ENCODE data around the gene NME5.
A peak's percentile ranks its signal among the peaks of the same experiment; 100 is the strongest.
"Not testable (repeated sequence)": the region's sequence is repeated elsewhere in the genome, so short reads cannot be mapped to it uniquely, and the experiment has no call there.

NME5 gene

GRCh38 chr5:138138949-138139780, at the start of gene NME5:
Gene NME5, minus strand, starts transcription at chr5:138139428. Its CDS starts 648 bp downstream, at chr5:138138780.
- no peak for DNase-seq (ENCODE audit: low read depth)

- no peak for DNase-seq (ENCODE audit: low read depth)
Measured at GRCh38 chr5:138188626-138189025, 49.4 kb upstream of the NME5 start.

- no peak for DNase-seq (ENCODE audit: low read depth)
Measured at GRCh38 chr5:138186002-138186447, 46.8 kb upstream of the NME5 start.

GRCh38 chr5:138182808-138183207, 43.6 kb upstream of the NME5 start:
- DNase-seq (ENCODE audit: low read depth): no peak

- no peak for DNase-seq (ENCODE audit: low read depth)
Measured at GRCh38 chr5:138180841-138181240, 41.6 kb upstream of the NME5 start.

- DNase-seq (ENCODE audit: low read depth): no peak
Measured at GRCh38 chr5:138180183-138180782, 41.1 kb upstream of the NME5 start.

GRCh38 chr5:138179277-138179857, 40.1 kb upstream of the NME5 start:
- DNase-seq (ENCODE audit: low read depth): no peak

GRCh38 chr5:138178516-138179276, 39.5 kb upstream of the NME5 start, which contains the start of the genes BRD8 and KIF20A:
Gene BRD8, minus strand, starts transcription at chr5:138178630. Its CDS starts 16 bp downstream, at chr5:138178614.
Gene KIF20A, plus strand, starts transcription at chr5:138179112. Its CDS starts 569 bp downstream, at chr5:138179681.
- peak; percentile 84 for DNase-seq (ENCODE audit: low read depth)

- no peak for DNase-seq (ENCODE audit: low read depth)
Measured at GRCh38 chr5:138177941-138178515, 38.8 kb upstream of the NME5 start.

- DNase-seq (ENCODE audit: low read depth): no peak
Measured at GRCh38 chr5:138170299-138170698, 31.1 kb upstream of the NME5 start.

GRCh38 chr5:138169124-138169523, 29.9 kb upstream of the NME5 start:
- DNase-seq (ENCODE audit: low read depth): no peak

GRCh38 chr5:138163721-138164120, 24.5 kb upstream of the NME5 start:
- no peak for DNase-seq (ENCODE audit: low read depth)

GRCh38 chr5:138160706-138161105, 21.5 kb upstream of the NME5 start:
- DNase-seq (ENCODE audit: low read depth): no peak

GRCh38 chr5:138159666-138160065, 20.4 kb upstream of the NME5 start:
- DNase-seq (ENCODE audit: low read depth): no peak

GRCh38 chr5:138157626-138158025, 18.4 kb upstream of the NME5 start:
- DNase-seq (ENCODE audit: low read depth): no peak

GRCh38 chr5:138155977-138156376, 16.7 kb upstream of the NME5 start:
- DNase-seq (ENCODE audit: low read depth): not testable (repeated sequence)

- DNase-seq (ENCODE audit: low read depth): no peak
Measured at GRCh38 chr5:138149530-138149929, 10.3 kb upstream of the NME5 start.

- no peak for DNase-seq (ENCODE audit: low read depth)
Measured at GRCh38 chr5:138148811-138149210, 9.6 kb upstream of the NME5 start.

- not testable (repeated sequence) for DNase-seq (ENCODE audit: low read depth)
Measured at GRCh38 chr5:138143578-138143977, 4.3 kb upstream of the NME5 start.

- no peak for DNase-seq (ENCODE audit: low read depth)
Measured at GRCh38 chr5:138141734-138142133, 2.5 kb upstream of the NME5 start.

- DNase-seq (ENCODE audit: low read depth): no peak
Measured at GRCh38 chr5:138140268-138140667, 1.0 kb upstream of the NME5 start.

- no peak for DNase-seq (ENCODE audit: low read depth)
Measured at GRCh38 chr5:138139781-138140090, 508 bp upstream of the NME5 start.

Data from stimulated activated CD8-positive, alpha-beta memory T cell treated with anti-CD3 and anti-CD28 coated beads, Interleukin-4, amount 100 ng/mL, for 24 hours (primary cell).